Measurements from ENCODE around the gene HAT1. TPM values are rescaled to one million over a fixed set of nuclear protein-coding genes. Genes with fewer than 3 reads are reported as not detected.

The HAT1 gene
- total and polyA plus RNA-seq, 9 donors: 22.7 to 46.1 (median 33.3) TPM

- TF ChIP-seq EP300 (IDR thresholded peaks at IDR 0.05): no peak
- TF ChIP-seq POLR2A (IDR thresholded peaks at IDR 0.05): no peak
- no peak for TF ChIP-seq CTCF (IDR thresholded peaks at IDR 0.05)
- Histone ChIP-seq H3K36me3 (no peaks in the 10 kb centered on the region), H3K27ac (no peak overlapping the region), H3K27me3 (no peaks in the 10 kb centered on the region), H3K4me3 (no peak overlapping the region), H3K4me1 (ENCODE audit: insufficient read depth) (peaks cover 3% of the 10 kb centered on the region), H3K9me3 (no peaks in the 10 kb centered on the region)
- DNase-seq: no peak
- WGBS, 3 donors: 95 to 97% (median 96%) methylated on average over 7 of the region's 7 CpGs
- intact Hi-C loops (cut with DNase I): no loop called here
Measured at GRCh38 chr2:171956135-171956825, 34.0 kb downstream of the HAT1 start.

DNA sequence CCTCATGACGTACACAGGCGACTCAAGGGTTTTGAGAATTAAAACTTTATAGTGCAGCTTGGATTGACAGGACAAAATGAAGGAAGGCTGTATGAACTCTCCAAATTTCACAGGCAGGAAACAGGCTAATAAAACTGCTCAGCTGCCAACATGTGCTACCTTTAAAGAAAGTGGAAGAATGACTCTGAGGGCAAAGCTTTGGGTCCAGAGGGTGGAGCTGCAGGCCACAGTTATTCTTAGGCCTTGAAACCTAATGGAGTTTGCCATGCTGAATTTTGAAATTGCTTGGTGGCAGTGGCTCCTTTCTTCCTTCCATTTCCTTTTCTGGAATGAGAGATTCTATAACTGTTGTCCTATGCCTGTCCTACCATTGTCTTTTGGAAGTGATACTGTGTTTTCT lies 34.8 kb downstream of the HAT1 start:
- Histone ChIP-seq H3K4me3 (no peak overlapping the region), H3K36me3 (no peaks in the 10 kb centered on the region), H3K27ac (no peak overlapping the region), H3K9me3 (no peaks in the 10 kb centered on the region), H3K4me1 (ENCODE audit: insufficient read depth) (peaks cover 3% of the 10 kb centered on the region), H3K27me3 (no peaks in the 10 kb centered on the region)
- intact Hi-C loops (cut with DNase I): no loop called here
- TF ChIP-seq CTCF (IDR thresholded peaks at IDR 0.05): no peak
- no peak for TF ChIP-seq EP300 (IDR thresholded peaks at IDR 0.05)
- TF ChIP-seq POLR2A (IDR thresholded peaks at IDR 0.05): no peak
- no peak for DNase-seq
- 92 to 98% (median 97%) methylated on average over 2 of the region's 2 CpGs for WGBS, 3 donors

DNA sequence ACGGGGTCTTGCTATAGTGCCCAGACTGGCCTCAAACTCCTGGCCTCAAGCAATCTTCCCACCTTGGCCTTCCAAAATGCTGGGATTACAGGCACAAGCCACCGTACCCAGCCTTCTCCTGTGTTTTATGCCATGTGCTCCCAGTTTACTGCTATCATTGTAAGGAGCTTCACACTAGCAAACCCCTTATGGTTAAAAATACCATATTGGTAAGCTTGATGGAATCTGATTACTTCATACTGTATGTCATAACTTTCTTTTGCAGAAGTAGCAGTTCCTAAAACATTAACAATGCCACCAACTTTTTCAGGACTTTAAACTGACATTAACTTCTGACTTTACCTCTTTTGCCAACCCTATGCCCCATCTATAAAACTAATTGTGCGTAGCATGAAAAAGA lies 36.2 kb downstream of the HAT1 start:
- WGBS, 3 donors: 93 to 96% (median 93%) methylated on average over 3 of the region's 3 CpGs
- Histone ChIP-seq H3K27me3 (no peaks in the 10 kb centered on the region), H3K4me3 (no peak overlapping the region), H3K36me3 (no peaks in the 10 kb centered on the region), H3K4me1 (ENCODE audit: insufficient read depth) (peaks cover 3% of the 10 kb centered on the region), H3K27ac (no peak overlapping the region), H3K9me3 (no peaks in the 10 kb centered on the region)
- TF ChIP-seq EP300 (IDR thresholded peaks at IDR 0.05): no peak
- no peak for TF ChIP-seq CTCF (IDR thresholded peaks at IDR 0.05)
- no peak for TF ChIP-seq POLR2A (IDR thresholded peaks at IDR 0.05)
- DNase-seq: no peak
- intact Hi-C loops (cut with DNase I): no loop called here

DNA sequence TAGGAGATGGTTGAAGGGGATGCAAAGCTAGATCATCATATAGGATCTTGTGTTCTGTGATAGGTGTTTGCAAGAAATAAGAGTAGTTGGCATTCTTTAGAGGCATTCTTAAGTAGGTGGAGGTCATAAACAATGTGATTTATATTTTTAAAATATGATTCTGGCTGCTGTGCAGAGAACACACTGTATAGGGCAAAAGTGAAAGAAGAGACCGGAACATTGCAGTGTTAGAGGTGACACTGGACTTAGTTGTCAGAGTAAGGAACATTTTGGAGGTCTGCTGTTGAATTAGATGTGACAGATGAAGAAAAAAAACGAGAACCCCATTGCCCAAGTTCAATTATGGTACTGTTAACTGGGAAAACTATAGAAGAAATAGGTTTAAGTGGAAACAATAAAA lies 37.7 kb downstream of the HAT1 start:
- Histone ChIP-seq H3K27me3 (no peaks in the 10 kb centered on the region), H3K9me3 (no peaks in the 10 kb centered on the region), H3K4me1 (ENCODE audit: insufficient read depth) (peaks cover 3% of the 10 kb centered on the region), H3K4me3 (no peak overlapping the region), H3K36me3 (no peaks in the 10 kb centered on the region), H3K27ac (no peak overlapping the region)
- WGBS, 3 donors: 56 to 73% (median 72%) methylated on average over 2 of the region's 2 CpGs
- intact Hi-C loops (cut with DNase I): no loop called here
- TF ChIP-seq POLR2A (IDR thresholded peaks at IDR 0.05) (no peak), EP300 (IDR thresholded peaks at IDR 0.05) (no peak), CTCF (IDR thresholded peaks at IDR 0.05) (no peak)
- DNase-seq: no peak

Measured in ovary (tissue), 9 donors.